Jurkat, Clone E6-1 (cell line): ENCODE measurements around the gene TNNI3K.
A peak's percentile ranks its signal among the peaks of the same experiment; 100 is the strongest.

Source experiments
- DNase-seq: peaks from one replicate; pipeline ENCODE4 v3.0.0-alpha.2; 2011; ENCODE audit warnings: low read depth, low spot score
- H3K4me3 ChIP-seq: 2 replicates; pipeline ENCODE4 v1.5.1; 2011; ENCODE audit warnings: mild to moderate bottlenecking, low read length, control low read depth, moderate library complexity

The TNNI3K gene

GRCh38 chr1:74425676-74426075 is 190.5 kb downstream of the TNNI3K start:
- no peak overlapping the region for H3K4me3 ChIP-seq

DNA sequence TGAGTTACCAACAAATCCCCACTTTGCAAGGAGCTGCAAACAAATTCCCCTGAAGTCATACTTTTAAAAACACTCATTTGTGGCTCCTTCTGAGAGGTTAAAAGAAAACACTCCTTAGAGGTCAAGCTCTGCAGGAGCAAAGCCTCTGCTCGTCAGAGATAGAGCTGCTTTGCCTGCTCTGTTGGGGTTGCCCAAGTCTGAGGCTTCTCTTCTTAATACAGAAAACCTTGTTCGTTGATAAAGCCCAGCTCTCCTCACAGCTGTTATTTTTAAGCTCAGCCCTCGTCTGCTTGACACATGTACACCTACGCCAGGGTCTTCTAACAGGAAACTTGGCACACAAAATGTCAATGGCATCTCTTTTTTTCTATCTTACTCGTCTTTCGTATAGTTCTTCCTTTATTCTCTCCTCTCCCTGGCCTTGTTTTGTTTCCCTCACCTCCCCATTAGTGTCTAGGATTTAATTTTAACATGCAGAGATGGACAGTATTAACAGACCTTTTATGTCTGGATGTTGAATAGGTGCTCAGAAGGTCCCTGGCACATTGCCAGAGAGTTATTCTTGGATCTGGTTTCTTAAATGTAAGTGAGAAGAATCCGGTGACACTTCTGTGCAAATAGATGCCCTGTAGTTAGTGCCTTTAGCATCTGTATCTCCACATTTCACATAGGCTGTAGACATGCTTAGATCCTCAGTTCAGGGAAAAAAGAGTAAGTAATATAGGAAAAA is 191.2 kb downstream of the TNNI3K start:
- no peak for DNase-seq

More at GRCh38 chr1:74425676-74426075, 190.5 kb downstream of the TNNI3K start:
- DNase-seq, result no peak

DNA sequence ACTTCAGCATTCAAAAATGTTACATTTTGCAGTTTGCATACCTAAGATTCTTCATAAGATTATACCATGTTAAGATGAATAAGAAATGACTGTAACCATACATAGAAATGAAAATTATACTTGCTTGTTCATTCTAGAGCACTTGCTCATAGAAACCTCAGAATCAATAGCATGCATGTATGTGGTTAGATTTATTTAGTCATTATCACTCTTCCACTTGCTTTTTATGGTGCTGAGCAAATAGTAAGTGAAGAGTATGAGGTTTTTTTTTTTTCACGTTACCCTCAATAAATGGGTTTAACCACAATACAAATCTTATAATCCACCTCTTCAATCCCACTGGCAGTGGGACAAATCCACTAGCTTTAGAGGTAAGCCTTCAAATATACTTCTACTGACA is 192.5 kb downstream of the TNNI3K start:
- no peak for DNase-seq
- no peak overlapping the region for H3K4me3 ChIP-seq

More for the DNA sequence above, 191.2 kb downstream of the TNNI3K start:
- no peak overlapping the region for H3K4me3 ChIP-seq

DNA sequence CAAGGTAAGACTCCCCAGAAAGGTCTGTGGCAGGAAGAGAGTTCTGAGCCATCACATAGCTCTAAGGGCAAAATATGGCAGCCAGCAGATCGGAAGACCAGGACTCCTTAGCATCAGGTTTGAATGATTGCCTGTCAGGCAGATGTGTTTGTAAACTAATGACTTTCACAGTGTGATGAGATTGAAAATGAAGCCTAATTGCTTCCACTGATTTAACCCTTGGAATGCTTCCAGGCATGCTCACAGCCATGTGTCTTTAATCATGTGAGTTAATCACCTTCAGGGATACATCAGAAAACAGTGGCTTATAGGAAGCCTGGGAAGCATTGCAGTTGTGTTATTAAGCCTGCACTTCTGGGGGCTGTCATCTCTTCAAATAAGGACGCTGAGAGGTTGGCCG is 194.4 kb downstream of the TNNI3K start:
- DNase-seq, result no peak

DNA sequence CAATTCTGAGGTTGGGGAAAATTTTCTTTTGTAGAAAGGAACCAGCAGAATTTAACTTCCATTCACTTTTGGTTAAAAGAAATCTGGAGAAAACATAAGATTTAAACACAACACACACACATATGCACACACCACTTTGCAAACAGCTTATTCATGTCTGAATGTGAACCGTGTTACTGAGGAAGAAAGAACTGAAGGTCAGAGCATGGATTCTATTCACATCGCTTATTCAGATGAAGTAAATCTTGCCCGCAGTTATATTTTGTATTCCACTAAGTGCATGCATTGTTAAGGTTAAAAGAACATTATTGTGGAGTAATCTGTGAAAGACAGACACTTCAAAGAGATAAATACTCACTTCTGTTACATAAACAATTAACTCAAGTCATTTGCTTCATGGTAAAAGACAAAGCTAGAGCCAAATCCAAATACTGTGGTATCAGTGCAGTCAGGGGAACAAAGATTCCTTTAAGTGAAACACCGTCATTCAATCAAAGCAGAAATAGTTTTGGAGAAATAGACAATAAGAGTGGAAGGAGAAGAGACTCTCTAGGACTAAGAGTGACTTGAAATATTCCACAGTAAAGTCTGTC is 195.3 kb downstream of the TNNI3K start:
- DNase-seq, result no peak
- no peak overlapping the region for H3K4me3 ChIP-seq

More for the DNA sequence above, 194.4 kb downstream of the TNNI3K start:
- no peak overlapping the region for H3K4me3 ChIP-seq

DNA sequence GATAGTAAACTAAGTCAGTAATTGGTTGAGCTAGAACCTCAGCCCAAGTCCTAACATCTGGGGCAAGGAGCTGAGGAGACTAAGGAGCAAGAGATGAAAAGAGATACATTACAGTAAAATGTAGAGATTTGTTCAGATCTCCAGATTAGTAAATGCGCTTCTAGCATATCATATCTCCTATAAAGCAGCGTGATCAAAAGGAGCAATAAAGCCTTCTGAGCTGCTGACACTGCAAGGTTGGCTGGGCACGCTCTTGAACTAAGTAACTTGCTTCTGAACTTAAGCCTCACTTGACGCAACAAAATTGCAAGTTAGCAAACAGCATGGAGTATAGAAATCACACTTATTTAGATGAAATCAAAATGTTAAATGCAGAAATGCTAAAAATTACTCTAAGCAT is 196.3 kb downstream of the TNNI3K start:
- no peak overlapping the region for H3K4me3 ChIP-seq
- no peak for DNase-seq

DNA sequence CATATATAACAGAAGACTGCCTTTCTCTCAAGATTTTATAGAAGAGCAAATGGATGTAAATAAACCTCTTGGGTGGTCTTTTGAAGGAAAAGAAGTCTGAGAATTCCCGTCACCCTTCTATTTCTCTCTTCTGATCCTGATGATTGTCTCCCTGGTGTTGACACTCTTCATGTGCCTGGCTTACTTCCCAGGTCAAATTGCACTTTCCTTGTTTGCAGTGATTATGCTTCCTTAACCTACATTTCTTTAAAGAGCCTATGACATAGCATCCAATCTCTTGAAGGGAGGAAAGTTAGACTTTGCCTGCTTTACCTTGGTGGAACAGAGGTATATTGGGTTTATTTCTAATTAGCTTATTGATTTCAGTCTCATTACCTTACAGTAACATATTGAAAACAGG is 197.1 kb downstream of the TNNI3K start:
- DNase-seq, result no peak
- H3K4me3 ChIP-seq, result no peak overlapping the region

- no peak for DNase-seq
- no peak overlapping the region for H3K4me3 ChIP-seq
Observed at GRCh38 chr1:74434321-74434720, 199.1 kb downstream of the TNNI3K start.

GRCh38 chr1:74436078-74436477 is 200.9 kb downstream of the TNNI3K start:
- DNase-seq, result no peak
- no peak overlapping the region for H3K4me3 ChIP-seq

DNA sequence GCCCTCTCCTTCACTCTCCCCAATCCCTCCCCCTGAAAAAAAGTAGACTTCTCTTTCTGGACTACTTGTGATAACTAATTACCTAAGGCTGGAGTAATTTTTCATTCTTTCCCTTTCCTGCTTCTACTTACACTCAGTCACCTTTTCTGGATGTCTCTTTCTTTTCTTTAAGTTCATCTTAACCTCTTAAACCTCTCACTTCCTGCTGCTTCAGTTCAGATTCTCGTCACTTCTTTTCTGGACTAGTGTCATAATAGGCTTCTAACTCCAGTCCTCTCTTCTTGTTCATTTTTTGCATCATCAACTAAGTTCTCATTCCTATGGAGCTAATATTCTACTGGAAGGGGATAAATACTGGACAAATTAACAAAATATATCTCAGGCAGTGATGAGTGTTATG is 201.8 kb downstream of the TNNI3K start:
- DNase-seq, result no peak
- H3K4me3 ChIP-seq, result no peak overlapping the region

- no peak overlapping the region for H3K4me3 ChIP-seq
- no peak for DNase-seq
Observed at GRCh38 chr1:74452035-74452434, 216.8 kb downstream of the TNNI3K start.

DNA sequence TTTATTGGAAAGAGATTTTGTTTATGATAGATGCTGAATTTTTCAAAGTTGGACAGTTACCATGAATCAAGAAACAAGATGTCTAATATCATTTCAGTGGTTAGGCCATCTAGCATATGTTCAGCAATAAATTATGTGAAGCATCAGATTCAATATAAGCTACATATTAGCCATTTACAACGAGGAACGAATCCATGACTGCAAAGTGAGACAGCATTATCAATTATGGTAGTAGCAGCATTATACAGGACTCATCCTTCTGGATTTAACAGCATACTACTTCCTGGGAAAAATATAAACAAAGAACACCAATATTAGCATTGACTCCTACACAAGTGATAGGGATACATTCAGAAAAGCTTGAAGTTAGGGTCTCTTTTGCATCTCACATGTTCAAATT is 218.1 kb downstream of the TNNI3K start:
- DNase-seq, result no peak
- H3K4me3 ChIP-seq, result no peak overlapping the region

DNA sequence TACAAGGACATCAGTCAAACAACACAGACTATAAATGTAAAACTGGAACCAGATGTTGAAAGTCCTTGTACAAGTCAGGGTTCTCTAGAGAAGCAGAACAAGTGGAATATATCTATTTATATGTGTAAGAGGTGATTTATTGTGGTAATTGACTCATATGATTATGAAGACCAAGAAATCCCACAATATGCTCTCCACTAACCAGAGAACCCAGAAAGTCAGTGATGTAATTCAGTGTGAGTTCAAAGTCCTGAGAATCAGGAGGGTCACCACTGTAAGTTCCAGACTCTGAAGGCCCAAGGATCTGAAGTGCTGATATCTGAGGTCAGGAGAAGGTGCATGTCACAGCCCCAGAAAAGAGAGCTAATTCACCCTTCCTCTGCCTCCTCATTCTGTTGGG is 220.2 kb downstream of the TNNI3K start:
- DNase-seq, result no peak
- no peak overlapping the region for H3K4me3 ChIP-seq

GRCh38 chr1:74457253-74457652 is 222.1 kb downstream of the TNNI3K start:
- DNase-seq, result no peak
- no peak overlapping the region for H3K4me3 ChIP-seq

DNA sequence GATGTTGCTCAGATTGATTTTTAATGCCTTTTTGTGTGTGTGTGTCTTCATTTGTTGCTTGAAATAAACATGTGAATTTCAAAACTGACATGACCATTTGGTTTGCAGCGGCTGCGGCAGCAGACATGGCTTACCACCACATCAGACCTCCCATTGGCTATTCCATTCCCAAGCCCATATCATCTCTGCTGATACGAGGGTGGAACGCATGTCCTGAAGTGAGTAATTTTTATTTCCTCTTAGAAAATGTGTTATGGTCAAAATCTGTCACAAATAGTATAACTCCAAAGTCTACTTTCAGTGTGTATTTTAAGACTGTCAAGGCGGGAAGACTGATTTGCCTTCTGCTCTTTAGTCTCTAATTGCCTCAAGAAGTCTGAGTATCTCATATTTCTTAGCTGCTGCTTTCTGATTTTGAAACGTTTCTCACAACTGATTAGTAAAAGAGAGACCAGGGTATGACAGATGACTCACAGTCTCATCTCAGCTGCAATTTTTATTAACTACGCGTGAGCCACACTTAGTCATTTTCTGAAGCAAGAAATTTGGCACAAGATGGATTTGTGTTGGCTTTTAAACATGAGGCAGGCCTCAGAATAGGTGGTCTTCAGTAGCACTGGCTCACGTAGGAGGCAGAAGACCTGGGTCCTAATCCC is 228.3 kb downstream of the TNNI3K start:
- no peak for DNase-seq
- H3K4me3 ChIP-seq, result no peak overlapping the region

- no peak for DNase-seq
- no peak overlapping the region for H3K4me3 ChIP-seq
Observed at GRCh38 chr1:74464037-74464436, 228.8 kb downstream of the TNNI3K start.

DNA sequence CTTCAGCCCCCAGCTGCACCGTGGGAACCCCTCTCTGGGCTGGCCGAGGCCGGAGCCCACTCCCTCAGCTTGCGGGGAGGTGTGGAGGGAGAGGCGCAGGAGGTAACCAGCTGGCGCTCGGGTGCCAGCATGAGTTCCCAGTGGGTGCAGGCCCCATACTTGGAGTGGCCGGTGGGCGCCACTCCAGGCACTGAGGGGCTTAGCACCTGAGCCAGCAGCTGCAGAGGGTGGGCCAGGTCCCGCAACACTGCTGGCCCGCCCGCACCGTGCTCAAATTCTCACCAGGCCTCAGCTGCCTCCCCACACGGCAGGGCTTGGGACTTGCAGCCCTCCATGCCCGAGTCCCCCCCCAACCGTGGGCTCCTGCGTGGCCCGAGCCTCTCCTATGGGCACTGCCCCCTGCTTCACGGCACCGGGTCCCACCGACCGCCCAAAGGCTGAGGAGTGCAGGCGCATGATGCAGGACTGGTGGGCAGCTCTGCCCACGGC is 230.1 kb downstream of the TNNI3K start:
- no peak overlapping the region for H3K4me3 ChIP-seq
- no peak for DNase-seq

- no peak for DNase-seq
- no peak overlapping the region for H3K4me3 ChIP-seq
Observed at GRCh38 chr1:74467786-74468377, 232.7 kb downstream of the TNNI3K start.

DNA sequence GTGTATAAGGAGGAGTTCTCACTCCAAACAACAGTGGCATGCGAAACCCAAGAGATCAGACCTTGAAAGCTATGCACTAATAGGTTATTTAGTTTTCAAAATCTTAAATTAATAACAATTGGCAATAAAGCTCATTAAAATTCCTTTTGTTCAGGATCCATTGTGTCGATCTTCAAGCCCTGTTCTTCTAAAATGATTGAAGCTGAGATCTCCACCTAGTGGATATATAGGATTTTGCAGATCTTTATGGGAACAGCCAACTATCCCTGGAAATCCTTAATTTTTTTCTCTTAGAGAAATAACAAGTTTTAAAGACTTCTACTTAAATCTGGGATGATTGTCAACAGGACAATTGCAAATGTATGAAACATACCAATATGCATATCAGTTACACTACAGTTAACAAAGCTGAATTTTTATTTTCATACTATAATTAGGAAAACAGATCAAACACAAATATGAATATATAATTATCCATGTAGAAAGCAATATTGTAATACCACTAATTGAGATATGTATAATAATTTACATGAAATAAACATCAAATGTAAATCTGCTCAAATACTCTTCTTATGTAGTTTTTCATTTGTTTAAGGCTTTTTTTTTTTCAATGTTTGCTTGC is 233.9 kb downstream of the TNNI3K start:
- no peak overlapping the region for H3K4me3 ChIP-seq
- peak; percentile 19 for DNase-seq

DNA sequence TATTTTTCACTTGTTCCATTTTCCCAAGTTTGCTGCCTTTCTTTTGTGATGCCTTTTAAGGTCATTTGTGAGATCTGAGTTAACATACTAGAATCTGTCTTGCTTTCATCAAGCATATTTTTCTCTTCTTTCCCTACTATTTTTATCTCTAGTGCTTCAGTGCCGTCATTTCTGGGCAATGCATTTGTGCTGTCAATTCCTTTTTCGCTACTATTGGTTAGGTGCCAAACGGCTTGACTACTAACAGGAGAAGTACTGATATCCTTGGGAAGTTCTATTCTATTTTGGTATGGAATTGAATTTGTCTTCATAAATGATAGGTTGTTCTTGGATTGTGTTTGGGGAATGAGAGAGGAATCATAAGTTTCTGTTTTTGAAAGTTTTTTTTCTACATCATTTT is 235.1 kb downstream of the TNNI3K start:
- DNase-seq, result no peak
- H3K4me3 ChIP-seq, result no peak overlapping the region
